ENCODE measurements around the gene STXBP6. TPM values are rescaled to one million over a fixed set of nuclear protein-coding genes. Genes with fewer than 3 reads are reported as not detected.
A peak's percentile ranks its signal among the peaks of the same experiment; 100 is the strongest.

The STXBP6 gene
- total and polyA plus RNA-seq, 2 of the 13 experiments (the other 11 are each of a cell fraction or from before 2014, with no cell fraction given) = 35.3 to 42.8 TPM

DNA sequence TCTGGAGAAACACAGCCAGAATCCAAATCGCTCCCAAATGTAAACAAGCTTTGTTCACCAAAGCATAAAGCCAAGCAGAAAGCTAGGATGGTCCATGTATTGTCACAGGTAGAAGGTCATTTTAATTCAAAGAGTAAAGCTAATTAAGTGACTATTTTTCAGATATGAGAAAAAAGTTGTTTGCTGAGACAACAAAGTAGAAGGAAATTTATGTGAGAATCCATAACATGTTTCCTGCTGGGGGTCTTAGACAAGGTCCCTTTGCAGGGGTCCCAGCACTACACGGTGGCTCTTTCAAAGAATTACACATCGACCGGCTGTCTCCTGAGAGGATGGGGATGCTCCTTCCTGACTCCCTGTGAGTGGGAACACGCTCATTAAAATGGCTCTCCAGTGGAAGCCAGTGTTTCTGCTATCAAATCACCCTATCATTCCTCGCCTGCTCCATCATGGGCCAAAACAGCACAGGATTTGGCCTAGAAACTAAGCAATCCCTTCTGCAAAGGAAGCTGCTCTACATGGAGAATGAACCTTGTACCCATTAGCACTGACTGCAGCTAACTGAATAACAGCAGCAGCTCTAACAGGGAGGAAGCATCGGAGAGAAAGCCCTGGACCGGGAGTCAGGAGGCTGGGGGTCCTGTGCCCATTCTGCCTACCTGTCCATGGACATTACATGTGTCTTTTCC, 175.3 kb downstream of the STXBP6 start (continued):
- TF ChIP-seq ZNF431 (CRISPR knock-in tag; IDR thresholded peaks at IDR 0.05; ENCODE audit: borderline replicate concordance, low read depth) (no peak), GLI4 (CRISPR knock-in tag; IDR thresholded peaks at IDR 0.05; ENCODE audit: borderline replicate concordance) (no peak), ZBTB42 (CRISPR knock-in tag; IDR thresholded peaks at IDR 0.05) (no peak), PITX1 (CRISPR knock-in tag; IDR thresholded peaks at IDR 0.05) (no peak), SNAI1 (CRISPR knock-in tag; IDR thresholded peaks at IDR 0.05; ENCODE audit: borderline replicate concordance) (no peak), ATF1 (CRISPR knock-in tag; IDR thresholded peaks at IDR 0.05) (no peak), ZNF124 (CRISPR knock-in tag; IDR thresholded peaks at IDR 0.05) (peak; percentile 95), HCFC1 (IDR thresholded peaks at IDR 0.05; ENCODE audit: low read depth, low read length) (no peak), ZFYVE20 (CRISPR knock-in tag; IDR thresholded peaks at IDR 0.05; ENCODE audit: borderline replicate concordance, low read depth) (no peak), ZNF564 (CRISPR knock-in tag; IDR thresholded peaks at IDR 0.05) (no peak), ASH2L (IDR thresholded peaks at IDR 0.05; ENCODE audit: insufficient read length, low read depth, low read length) (peak; percentile 76), ZNF615 (CRISPR knock-in tag; IDR thresholded peaks at IDR 0.05; ENCODE audit: borderline replicate concordance) (no peak), PAWR (CRISPR knock-in tag; IDR thresholded peaks at IDR 0.05; ENCODE audit: borderline replicate concordance) (no peak), POLR2G (IDR thresholded peaks at IDR 0.05; ENCODE audit: low read depth, low read length) (no peak), MYNN (CRISPR knock-in tag; IDR thresholded peaks at IDR 0.05; ENCODE audit: low read depth) (no peak), ZNF205 (CRISPR knock-in tag; IDR thresholded peaks at IDR 0.05) (0 out of 2 replicates have a peak, but pooled peaks have one; percentile 38), ARHGAP35 (CRISPR knock-in tag; IDR thresholded peaks at IDR 0.05; ENCODE audit: borderline replicate concordance) (no peak), ZNF383 (CRISPR knock-in tag; IDR thresholded peaks at IDR 0.05; ENCODE audit: borderline replicate concordance) (no peak), NFE2L1 (CRISPR knock-in tag; IDR thresholded peaks at IDR 0.05; ENCODE audit: borderline replicate concordance) (no peak), NCOA5 (CRISPR knock-in tag; IDR thresholded peaks at IDR 0.05) (no peak), ZNF274 (CRISPR knock-in tag; IDR thresholded peaks at IDR 0.05) (no peak), ELF3 (CRISPR knock-in tag; IDR thresholded peaks at IDR 0.05) (peak; percentile 84), RBM39 (IDR thresholded peaks at IDR 0.05; ENCODE audit: low read depth, low read length, poor library complexity, severe bottlenecking) (no peak)
- TF ChIP-seq, protein P1, sequence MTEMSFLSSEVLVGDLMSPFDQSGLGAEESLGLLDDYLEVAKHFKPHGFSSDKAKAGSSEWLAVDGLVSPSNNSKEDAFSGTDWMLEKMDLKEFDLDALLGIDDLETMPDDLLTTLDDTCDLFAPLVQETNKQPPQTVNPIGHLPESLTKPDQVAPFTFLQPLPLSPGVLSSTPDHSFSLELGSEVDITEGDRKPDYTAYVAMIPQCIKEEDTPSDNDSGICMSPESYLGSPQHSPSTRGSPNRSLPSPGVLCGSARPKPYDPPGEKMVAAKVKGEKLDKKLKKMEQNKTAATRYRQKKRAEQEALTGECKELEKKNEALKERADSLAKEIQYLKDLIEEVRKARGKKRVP (CRISPR knock-in tag; IDR thresholded peaks at IDR 0.05) = no peak
- TF ChIP-seq, protein P2, sequence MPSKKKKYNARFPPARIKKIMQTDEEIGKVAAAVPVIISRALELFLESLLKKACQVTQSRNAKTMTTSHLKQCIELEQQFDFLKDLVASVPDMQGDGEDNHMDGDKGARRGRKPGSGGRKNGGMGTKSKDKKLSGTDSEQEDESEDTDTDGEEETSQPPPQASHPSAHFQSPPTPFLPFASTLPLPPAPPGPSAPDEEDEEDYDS (CRISPR knock-in tag; IDR thresholded peaks at IDR 0.05) = no peak
- TF ChIP-seq, protein P3, sequence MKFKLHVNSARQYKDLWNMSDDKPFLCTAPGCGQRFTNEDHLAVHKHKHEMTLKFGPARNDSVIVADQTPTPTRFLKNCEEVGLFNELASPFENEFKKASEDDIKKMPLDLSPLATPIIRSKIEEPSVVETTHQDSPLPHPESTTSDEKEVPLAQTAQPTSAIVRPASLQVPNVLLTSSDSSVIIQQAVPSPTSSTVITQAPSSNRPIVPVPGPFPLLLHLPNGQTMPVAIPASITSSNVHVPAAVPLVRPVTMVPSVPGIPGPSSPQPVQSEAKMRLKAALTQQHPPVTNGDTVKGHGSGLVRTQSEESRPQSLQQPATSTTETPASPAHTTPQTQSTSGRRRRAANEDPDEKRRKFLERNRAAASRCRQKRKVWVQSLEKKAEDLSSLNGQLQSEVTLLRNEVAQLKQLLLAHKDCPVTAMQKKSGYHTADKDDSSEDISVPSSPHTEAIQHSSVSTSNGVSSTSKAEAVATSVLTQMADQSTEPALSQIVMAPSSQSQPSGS (CRISPR knock-in tag; IDR thresholded peaks at IDR 0.05) = no peak
- TF ChIP-seq, protein P4, sequence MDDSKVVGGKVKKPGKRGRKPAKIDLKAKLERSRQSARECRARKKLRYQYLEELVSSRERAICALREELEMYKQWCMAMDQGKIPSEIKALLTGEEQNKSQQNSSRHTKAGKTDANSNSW (CRISPR knock-in tag; IDR thresholded peaks at IDR 0.05; ENCODE audit: borderline replicate concordance) = no peak
- TF ChIP-seq, protein P5, sequence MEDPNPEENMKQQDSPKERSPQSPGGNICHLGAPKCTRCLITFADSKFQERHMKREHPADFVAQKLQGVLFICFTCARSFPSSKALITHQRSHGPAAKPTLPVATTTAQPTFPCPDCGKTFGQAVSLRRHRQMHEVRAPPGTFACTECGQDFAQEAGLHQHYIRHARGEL (CRISPR knock-in tag; IDR thresholded peaks at IDR 0.05) = no peak

Data from HepG2 (cell line).